CD4-positive, alpha-beta T cell treated with Interleukin-6 at 100 ng/mL for 8 hours (primary cell): ENCODE data around the gene SCGB1A1.
"Not testable (repeated sequence)": the region's sequence is repeated elsewhere in the genome, so short reads cannot be mapped to it uniquely, and the experiment has no call there.

Source experiments
- DNase-seq: peaks from one replicate; pipeline ENCODE4 v3.0.0-alpha.2; 2020; ENCODE audit warnings: mixed read lengths, low spot score

SCGB1A1 gene

DNA sequence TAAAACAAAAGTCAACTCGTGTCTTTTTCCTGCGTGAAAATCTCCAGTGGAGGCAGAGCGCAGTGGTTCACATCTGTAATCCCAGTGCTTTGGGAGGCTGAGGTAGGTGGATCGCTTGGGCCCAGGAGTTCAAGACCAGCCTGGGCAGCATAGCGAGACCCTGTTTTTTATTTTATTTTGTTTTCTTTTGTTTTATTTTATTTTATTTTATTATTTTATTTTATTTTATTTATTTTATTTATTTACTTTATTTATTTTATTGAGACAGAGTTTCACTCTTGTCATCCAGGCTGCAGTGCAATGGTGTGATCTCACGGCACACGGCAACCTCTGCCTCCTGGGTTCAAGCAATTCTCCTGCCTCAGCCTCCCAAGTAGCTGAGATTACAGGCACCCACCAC is 31.1 kb downstream of the SCGB1A1 start:
- DNase-seq = not testable (repeated sequence)

DNA sequence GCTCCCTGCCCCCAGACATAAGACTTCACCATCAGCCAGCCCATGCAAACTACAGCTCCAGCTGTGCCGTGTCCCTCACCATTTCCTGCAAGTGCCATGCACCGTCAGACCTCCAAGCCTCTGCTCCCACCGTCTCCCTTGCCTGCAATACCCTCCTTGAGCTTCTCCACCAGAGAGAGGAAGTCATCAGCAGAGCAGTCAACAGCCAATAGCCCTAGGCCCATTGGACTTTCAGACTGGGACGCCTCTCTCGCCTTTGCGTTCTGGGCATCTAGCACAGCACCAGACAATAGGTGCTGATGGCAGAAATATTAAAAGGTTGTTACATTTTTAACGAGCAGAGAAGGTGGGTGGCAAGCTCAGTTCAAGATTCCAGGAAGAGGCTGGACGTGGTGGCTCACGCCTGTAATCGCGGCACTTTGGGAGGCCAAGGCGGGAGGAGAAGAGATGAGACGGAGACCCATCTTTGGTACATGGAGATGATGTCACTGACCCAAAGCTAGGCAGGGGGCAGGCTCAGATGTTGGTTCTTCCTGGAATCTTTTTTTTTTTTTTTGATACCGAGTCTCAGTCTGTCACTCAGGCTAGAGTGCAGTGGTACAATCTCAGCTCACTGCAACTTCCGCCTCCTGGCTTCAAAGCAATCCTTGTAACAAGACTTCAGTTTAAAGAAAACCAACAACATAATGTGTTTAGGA is 31.9 kb downstream of the SCGB1A1 start:
- no peak for DNase-seq

DNA sequence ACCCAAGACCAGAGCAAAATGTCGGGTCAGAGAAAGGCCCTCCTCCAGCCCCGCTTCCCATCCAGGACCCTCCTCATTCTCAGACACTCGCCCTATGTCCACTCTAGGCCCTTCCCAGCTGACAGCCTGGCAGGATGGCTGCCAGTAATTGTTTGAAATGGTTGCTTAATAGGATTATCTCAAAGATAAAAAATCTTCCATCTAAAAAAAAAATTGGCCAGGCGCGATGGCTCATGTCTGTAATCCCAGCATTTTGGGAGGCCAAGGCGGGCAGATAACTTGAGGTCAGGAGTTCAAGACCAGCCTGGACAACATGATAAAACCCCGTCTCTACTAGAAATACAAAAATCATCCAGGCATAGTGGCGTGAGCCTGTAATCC is 32.4 kb downstream of the SCGB1A1 start:
- no peak for DNase-seq

DNA sequence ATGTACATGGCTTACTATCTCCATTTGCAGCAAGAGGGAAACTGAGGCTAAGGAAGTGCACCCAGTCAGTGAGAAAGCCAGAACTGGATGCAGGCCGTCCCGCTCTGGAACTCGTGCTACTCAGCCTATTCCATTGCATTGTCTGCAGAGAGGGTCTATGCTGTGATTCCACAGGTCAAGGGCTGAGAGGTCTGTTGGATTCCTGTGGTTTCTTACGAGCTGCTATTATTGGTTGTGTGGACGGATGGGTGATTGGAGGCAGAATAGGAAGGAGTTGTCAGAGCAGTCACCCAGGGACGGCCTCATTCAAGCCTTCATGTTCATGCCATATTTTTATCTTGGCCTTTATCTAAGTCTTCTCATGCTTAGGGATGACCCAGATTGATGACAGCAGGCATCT is 33.4 kb downstream of the SCGB1A1 start:
- DNase-seq = no peak

DNA sequence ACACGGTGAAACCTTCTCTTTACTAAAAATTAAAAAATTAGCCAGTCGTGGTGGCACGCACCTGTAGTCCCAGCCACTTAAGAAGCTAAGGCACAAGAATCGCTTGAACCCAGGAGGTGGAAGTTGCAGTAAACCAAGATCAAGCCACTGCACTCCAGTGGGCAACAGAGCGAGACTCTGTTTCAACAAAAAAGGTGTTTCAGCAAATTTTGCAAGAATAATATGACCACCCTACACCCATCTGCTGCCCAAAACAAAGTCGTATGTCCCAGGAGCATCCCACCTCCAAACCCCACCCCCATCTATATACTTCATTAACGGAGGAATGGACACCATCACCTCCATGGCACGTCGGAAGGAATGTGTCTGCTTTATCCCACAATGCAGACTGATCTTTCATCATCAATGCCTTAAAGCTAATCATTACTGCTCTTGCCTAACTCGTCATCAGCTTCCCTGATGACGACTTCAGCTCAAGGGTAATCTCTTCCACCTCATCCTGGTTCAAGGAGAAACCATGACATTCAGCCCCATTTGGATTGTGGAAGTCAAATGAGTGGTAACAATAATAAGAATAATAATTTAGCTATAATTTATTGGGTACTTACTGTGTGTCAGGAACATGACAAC is 34.1 kb downstream of the SCGB1A1 start:
- no peak for DNase-seq

DNA sequence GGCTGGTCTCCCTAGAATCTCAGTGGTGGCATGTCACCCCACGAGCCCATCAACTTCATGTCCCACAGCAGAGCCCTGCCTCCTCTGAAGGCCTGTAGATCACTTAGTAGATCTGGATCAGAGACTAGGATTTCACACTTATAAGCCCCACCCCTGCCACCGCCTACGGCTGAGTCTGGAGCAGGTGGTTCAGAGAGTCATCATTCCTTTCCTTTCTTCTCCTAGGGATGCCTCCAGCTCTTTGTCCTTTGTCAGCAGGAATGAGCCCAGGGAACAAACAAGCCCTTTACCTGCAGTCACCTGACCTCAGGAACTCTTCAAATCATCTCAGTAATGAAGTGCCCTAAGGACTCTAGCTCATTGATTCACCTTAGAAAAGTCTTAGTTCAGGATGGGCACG is 37.8 kb downstream of the SCGB1A1 start:
- DNase-seq = no peak

DNA sequence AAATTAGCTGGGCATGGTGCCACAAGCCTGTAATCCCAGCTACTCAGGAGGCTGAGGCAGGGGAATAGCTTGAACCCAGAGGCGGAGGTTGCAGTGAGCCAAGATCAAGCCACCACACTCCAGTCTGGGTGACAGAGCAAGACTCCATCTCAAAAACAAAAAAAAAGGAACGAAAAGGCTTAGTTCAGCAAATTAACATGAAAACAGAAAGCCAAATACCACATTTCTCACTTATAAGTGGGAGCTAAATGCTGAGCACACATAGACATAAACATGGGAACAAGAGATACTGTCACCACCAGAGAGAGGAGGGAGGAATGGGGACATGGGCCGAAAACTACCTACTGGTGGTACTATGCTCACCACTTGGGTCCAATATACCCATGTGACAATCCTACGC is 38.6 kb downstream of the SCGB1A1 start:
- no peak for DNase-seq

DNA sequence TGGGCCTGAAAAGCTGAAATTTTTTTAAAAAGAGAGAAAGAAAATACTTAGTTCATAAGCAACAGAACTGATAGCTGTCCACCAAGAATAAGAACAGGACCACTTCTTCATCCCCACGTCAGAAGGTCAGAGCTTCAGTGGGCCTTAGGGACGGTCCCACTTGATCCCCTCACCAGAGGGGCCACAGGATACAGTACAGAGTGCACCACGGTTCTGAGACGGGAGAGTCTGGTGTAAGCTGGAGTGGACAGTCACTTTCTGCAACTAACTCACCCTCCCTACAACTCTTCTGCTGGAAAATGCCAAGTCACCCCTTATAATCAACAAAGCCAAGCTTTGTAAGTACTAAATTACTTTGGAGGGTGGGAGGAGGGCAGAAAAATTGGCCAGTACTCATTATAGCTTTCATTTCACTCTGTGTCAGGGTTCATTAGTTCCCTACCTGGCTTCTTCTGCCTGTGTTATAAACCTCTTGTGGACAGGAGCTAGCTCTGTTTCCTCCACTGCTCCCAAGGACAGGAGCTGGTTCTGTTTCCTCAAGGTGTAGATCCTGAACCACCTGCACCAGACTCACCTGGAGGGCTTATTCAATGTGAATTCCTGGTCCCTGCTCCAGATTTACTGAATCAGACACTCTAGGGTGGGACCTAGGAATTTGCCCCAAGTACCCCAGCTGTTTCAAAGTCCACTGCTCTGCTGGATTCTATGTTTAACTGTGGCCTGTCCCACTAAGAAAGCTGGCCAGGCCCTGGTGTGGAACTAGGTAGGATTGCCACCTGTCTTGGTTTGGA is 39.6 kb downstream of the SCGB1A1 start:
- no peak for DNase-seq

DNA sequence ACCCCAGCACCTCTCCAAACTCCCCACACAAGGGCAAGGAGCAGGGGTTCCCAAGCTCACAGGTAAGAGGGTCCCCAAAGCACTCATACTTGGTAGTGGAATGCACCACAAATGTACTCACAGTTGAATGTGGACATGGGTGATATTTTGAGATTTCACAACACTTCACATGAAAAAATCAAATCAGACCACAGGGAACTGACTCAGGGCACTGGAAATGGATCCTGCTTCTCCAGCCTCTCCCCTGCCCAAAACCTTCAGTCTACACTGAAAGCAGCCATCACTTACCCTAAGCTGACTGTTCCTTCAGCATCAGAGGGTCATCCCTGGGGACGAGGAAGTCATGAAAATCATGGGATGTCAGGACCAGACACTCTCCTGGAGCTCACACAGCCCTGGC is 40.2 kb downstream of the SCGB1A1 start:
- no peak for DNase-seq

DNA sequence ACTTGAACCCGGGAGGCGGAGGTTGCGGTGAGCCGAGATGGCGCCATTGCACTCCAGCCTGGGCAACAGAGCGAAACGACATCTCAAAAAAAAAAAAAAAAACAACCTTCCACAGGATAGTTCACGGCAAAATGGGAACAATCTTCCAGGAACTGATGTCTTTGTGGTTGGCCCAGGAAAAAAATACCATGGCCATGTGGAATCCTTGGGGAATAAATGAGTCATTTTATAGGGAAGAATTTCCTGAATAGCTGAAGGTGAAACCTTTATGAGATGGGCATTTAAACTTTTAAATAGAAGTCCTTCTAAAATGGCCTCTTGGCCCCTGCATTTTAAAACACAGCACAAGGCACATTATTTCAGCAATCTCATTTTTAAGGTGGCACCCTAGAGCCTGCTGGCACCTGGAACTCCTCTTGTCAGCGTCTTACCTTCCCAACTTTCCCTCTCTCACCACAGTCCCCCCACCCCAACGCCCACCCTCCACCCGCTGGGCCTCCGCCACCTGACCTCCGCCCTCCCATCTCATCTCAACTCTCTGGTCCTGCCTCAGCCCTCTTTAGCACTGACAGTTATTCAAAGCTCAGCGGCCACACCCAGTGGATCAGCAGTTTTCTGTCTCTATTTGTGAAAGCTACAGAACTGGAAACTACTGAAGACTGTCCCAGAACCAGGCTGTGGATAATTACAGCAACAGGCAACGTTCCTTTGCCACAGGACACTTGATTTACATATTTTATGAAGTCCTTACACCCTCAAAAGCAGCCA is 43.1 kb downstream of the SCGB1A1 start:
- DNase-seq = no peak

DNA sequence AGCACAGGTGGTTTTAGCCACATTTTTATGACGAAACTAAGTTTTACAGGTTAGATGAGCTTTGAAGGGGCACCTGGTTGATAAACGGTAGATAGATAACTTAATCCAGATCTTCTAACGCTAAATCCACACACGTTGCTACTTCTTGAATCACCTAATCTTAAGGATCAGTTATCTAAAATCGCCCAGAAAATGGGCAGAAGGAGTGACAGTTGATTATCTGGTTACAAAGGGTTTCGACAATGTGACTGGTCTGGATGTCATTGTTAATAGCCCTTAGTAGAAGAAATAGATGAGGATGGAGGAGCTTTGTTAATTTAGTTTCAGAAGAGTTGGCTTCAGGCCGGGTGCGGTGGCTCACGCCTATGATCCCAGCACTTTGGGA is 43.7 kb downstream of the SCGB1A1 start:
- no peak for DNase-seq

DNA sequence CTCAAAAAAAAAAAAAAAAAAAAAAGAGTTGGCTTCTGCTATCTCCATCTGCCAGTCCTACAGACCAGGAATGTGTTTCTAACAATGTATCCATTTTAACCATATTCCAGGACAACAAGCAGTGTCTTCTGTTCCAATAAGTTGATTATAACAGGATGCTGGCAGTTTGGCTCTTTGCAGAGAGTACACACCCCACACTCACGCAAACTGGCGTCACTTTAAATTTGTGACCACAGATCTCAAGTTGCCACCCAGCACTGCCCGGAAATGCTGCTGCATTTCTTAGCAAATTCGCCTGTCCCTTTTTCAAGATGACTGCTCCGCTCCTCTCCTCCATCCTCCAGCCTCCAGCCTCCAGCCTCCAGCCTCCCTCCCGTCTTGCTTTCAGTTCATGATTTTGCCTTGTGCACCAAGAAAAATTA is 44.3 kb downstream of the SCGB1A1 start:
- no peak for DNase-seq

DNA sequence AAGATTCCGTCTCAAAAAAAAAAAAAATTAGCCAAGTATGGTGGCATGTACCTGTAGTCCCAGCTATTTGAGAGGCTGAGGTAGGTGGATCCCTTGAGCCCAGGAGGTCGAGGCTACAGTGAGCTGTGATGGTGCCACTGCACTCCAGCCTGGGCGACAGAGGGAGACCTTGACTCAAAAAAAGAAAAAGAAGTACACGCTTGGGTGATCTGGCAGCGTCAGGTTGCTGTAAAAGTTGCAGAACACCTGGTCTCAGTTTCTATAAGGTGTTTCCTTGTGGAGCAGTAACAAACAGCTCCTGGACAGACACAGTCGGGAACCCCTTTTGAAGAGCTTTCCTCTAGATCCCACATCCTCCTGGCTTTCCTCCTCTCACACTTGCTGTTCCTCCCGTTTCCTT is 45.8 kb downstream of the SCGB1A1 start:
- DNase-seq = no peak

DNA sequence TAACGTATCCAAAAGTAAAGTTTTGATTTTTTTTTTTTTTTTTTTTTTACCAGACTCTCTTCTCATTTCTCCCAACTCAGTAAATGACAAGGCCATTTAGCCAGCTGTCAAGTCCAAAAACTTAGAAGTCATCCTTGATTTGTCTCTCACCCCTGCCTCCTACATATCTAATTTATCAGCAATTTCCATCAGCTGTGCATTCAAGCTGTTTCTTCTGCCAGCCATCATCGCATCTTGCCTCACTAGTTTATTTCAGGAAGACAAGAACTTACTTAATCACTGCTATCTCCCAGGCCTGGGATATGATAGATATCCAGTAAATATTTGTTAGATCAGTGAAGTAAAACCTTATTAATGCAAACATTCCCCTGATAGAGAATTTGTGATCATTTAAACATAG is 47.6 kb downstream of the SCGB1A1 start:
- DNase-seq = no peak

DNA sequence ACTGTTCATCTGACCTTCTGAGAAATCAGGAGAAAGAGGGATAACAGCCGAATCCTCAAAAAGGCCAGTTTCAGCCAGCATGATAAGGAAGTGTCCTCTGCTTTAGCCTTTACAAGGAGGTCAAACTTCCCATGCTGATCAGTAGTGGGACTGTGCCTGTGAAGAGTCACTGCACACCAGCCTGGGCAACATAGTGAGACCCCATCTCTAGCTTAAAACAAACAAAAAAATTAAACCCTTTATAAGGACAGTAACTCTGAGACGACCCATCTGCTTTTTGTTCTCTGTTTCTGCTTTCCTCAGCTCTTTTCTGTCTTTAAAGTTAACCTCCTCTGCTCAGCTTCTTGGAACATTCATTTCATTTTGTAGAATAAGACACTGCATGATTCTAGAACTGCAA is 49.7 kb downstream of the SCGB1A1 start:
- no peak for DNase-seq

DNA sequence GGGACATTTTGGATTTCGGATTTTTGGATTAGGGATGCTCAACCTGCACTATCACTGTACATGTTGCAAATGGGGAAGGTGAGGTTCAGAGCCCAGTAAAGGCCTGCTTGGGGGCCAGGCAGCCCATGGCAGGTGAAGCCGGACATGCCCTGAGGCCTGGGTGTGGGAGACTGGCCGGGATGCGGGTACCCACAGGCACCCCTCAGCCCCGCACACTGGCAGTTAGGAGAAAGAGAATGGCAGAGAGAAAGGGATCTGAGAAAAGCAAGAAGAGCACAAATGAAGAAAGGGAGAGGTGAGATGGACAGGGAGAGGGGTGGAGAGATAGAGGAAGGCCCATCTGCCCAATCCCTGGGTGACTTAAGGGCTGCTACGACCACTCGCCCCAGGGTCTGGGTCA is 52.8 kb downstream of the SCGB1A1 start:
- DNase-seq = no peak

DNA sequence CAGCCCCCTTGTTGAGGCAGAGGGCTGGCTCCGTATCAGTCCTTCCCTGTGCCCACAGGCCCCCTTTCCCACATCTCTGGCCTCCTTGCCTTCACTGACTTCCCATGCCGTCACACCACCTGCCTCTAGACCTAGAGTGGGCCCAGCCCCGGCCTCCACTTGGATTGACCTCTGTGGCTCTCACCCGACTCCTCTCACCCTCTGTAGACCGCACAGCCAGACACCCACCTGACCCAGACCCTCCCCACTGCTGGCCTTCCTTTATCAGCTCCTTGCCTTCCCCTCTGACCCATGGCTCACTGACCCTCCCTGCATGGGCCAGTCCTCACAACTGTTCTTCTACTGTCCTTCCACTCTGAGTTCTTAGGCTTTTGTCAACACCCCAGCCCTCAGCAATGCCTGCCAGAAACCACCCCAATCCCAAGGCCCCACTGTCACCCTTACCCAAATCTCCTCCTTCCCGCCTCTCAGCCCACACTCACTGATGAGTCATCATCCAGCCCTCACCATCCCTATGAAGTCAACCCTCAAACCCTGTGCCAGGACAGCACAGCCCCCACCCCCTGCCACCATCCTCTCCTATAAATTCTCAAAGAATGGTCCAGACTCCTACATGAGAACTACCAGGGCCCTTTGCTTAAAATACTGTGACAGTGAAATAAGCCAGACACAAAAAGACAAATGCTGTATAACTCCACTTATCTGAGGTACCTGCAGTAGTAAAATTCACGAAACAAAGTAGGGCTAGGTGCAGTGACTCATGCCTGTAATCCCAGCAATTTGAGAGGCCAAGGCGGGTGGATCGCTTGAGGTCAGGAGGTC is 53.4 kb downstream of the SCGB1A1 start:
- DNase-seq = no peak
